Left kidney (tissue), 2 donors: Measurements from ENCODE around the gene UNC93A. TPM values are rescaled to one million over a fixed set of nuclear protein-coding genes. Genes with fewer than 3 reads are reported as not detected.
A peak's percentile ranks its signal among the peaks of the same experiment; 100 is the strongest.
"Not testable (repeated sequence)": the region's sequence is repeated elsewhere in the genome, so short reads cannot be mapped to it uniquely, and the experiment has no call there.

Source experiments
- DNase-seq: peaks from one replicate; pipeline ENCODE4 v3.0.0-alpha.2; 2013
- polyA plus RNA-seq: library from polyadenylated mRNA; unstranded; fragments of 120-200 nt; gene quantifications from one replicate; pipeline ENCODE4 v1.2.1, GENCODE V29; 2013; ENCODE audit not compliant: insufficient read length

Gene UNC93A
- polyA plus RNA-seq, 1 donor = 8.3 TPM

DNA sequence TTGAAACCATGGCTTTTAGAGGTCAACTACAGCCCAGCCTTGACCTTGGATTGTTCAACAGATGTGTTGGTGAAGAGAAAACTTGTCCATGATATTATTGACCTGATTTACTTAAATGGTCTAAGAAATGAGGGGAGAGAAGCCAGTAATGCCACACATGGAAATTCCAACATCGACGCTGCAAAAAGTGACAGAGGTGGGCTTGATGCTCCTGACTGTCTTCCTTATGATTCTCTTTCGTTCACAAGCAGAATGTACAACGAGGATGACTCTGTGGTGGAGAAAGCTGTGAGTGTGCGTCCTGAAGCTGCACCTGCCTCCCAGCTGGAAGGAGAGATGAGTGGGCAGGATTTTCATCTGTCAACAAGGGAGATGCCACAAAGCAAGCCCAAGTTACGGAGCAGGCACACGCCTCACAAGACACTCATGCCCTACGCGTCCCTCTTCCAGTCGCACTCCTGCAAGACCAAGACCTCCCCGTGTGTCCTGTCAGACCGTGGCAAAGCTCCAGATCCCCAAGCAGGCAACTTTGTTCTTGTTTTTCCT, 50.0 kb downstream of the UNC93A start:
- DNase-seq = no peak

- DNase-seq = no peak
Observed at GRCh38 chr6:167341665-167342655, 50.8 kb downstream of the UNC93A start.

DNA sequence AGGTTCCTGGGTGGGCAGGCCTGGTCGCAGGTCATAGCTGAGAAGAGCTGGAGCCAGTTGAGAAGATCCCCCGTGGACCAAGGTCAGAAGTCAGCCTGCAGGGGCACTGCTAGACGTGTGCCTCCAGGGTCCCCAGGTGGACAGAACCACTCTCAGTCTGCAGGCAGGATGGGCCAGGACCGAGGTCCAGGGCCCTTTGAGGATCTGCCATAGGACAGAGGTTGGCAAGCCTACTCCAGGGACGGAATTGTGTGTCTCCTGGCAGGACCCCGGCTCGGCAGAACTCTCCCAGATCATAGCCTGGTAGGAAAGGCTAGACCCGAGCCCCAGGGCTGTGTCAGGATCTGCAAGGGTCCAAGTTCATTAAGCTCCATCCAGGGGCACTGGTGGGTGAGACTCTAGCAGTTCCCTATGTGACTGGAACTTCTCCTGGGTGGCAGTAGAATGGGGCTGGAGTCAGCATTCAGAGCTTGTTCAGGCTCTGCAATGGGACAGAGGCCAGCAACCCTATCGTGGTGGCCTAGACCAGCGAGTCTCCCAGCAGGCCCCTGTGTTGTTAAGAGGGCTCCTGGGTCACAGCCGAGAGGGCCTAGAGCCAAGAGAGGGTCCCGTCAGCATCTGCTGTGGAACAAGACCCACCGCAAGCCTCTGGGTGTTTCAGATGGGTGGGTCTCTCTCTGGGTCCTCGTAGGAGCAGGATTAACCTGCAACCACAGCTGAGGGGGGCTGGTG, 51.9 kb downstream of the UNC93A start:
- DNase-seq = no peak

- DNase-seq = no peak
Observed at GRCh38 chr6:167345348-167345747, 54.2 kb downstream of the UNC93A start.

- DNase-seq = no peak
Observed at GRCh38 chr6:167345960-167346359, 54.8 kb downstream of the UNC93A start.

DNA sequence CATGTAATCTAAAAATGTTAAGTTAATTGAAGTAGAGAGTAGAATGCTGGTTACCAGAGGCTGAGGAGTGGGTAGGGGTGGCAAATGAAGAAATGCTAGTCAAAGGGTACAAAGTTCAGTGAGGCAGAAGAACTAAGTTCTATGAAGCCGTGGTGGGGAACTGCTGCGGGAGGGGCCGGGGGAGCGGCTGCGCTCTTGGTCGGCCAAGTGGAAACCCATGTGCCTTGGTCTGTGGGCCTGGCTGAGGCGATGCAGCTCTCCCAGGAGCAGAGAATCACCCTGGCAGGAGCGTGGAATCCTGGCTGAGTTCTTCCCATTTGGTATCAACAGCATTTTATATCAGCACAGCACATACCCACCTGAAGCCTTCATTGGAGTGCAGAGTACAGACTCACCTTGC, 56.1 kb downstream of the UNC93A start:
- no peak for DNase-seq

DNA sequence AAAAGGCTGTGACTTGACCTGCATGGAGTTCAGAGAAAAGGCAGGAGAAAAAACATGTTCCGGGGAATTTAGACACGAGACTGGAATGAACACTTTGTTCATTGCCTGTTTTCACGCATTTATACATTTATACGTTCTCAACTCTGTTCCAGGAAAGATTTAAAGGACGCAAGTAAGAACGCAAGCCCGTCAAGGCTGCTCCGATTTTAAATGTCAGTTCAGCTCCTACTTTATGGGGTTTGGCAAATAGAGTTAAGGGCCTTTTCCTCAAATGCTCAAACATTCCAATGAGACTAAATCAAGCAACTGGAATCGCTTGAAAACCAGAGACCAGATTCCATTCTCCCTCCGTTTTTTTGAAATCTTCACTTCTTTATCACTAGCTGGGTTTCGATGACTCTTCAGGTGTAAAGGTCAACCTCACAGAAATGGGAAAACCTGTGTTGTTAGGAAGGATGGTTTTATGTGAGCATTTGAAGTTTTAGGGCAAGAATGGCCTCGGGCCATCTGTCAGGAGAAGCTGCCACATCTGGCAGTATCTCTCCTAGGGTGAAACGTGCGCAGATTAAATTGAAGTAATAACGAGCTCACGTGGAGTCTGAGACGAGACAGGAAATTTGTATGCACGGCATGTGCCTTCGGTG, 58.6 kb downstream of the UNC93A start:
- DNase-seq = no peak

DNA sequence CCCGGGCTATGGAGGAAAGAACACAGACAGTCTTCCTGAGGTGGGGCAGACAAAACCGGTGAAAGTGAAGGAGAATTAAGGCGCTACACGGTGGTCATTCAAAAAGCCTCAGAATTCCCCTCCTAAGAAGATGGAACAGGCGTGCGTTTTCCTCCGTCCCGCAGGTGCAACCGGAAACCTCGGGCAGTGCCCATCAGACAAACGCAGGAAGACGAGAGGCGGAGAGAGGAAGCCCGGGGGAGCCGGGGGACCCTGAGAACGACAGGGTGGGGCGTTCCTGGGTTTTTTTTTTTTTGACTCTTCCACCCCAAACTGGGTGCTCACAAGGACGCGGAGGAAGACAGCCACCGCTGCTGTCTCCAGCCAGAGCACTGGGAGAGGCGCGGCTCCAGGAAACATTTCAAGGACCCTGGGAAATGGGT, 59.2 kb downstream of the UNC93A start:
- no peak for DNase-seq

DNA sequence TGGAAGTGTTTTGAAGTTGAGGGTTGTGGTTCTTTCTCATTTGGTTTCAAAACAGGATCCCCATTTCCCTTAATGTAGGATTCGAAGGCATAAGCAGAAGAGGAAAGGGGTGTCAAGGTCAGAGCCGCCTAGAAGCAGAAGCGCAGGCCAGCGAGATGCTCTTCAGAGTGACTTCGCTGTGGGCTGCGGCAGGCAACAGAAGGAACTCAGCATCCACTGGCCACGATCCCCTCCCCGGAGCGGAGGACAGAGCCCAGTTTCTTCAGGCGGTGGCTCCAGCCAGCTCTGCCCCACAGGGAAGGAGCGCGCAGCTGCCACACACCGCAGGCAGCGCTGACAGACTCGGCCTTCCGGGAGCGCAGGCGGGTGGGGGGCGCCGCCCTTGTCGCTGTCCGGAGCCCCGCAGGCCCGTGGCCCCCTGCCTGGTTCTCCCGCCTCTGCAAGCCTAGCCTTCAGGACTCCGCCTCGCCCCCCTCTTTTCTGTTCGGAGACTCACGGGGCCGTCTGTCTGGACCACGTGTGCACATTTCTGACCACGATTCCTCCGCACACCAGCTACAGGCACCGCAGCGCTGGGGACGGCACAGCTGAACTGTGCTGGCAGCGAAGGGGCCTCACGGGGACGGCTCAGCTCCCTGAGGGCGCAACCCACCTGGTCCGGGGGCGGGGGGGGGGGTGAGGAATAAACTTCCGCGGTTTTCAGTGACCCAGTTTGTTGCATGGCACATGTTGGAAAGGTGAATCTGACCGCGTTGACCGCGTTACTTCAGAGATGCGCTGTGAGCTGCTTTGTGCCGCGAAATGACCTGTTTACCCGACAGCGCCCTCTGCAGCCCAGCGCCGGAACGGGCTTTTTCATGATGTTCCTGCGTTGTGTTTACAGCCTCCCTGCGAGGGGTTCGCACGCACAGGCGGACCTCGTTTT, 59.9 kb downstream of the UNC93A start:
- DNase-seq = peak; percentile 83

DNA sequence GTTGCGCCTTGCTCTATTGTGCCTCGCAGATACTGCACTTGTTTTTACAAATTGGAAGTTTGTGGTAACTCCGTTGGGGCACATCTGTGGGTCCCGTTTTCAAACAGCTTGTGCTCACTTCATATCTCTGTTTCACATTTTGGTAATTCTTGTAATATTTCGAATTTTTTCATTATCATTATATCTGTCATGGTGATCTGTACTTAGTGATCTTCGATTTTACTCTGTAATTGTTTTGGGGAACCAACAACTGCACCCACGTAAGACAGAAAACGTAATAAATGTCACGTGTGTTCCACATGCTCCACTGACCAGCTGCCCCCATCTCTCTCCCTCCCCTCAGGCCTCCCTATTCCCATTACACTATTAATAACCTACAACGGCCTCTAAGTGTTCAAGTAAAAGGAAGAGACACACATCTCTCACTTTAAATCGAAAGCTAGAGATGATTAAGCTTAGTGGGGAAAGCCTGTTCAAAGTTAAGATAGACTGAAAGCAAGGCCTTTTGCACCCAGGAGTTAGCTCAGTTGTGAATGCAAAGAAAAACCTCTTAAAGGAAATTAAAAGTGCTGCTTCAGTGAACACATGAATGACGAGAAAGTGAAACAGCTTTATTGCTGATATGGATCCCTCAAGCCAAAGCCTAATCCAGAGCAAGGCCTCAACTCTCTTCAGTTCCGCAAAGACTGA, 60.7 kb downstream of the UNC93A start:
- no peak for DNase-seq

DNA sequence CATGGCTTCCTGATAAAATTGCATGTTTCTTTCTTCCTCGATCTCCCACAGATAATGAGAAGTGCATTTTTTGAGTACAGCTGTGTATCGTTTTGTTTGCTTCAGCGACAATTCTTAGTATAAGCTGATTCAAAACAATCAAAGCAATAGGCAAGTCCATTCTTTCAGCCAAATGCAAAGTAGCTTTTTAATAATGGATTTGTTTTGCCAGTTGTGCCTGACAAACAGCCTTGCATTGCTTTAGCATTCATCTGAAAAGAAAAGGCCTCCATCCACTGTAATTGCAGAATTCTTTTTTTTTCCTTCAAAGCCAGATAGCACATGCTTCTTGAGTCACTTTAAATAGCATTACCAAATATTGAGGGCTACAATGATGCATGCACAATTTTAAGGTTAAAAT, 65.8 kb downstream of the UNC93A start:
- no peak for DNase-seq

GRCh38 chr6:167358394-167358793, 67.3 kb downstream of the UNC93A start:
- not testable (repeated sequence) for DNase-seq

GRCh38 chr6:167361170-167361569, 70.1 kb downstream of the UNC93A start:
- DNase-seq = not testable (repeated sequence)

Other genes with a start within 250 kb of the UNC93A start
- 0.20 TPM for gene CCR6, start 168.2 kb upstream of the UNC93A start, polyA plus RNA-seq
- not detected for gene GPR31, start 133.3 kb upstream of the UNC93A start, polyA plus RNA-seq
- 1.00 TPM for gene TTLL2, start 33.8 kb downstream of the UNC93A start, polyA plus RNA-seq